Karpas-422 (cell line): ENCODE data around the gene ZNF814. TPM values are rescaled to one million over a fixed set of nuclear protein-coding genes. Genes with fewer than 3 reads are reported as not detected.
A peak's percentile ranks its signal among the peaks of the same experiment; 100 is the strongest.
"Not testable (repeated sequence)": the region's sequence is repeated elsewhere in the genome, so short reads cannot be mapped to it uniquely, and the experiment has no call there.

ENCODE experiments used
- DNase-seq: peaks from one replicate; pipeline ENCODE4 v3.0.0-alpha.2; 2015
- H2AFZ ChIP-seq: fragments of 200-600 bp; sonication (generic); 2 replicates; pipeline ENCODE4 v1.6.1; 2014; ENCODE audit warnings: antibody characterized with exemption, low read length, mixed read lengths
- H3K27ac ChIP-seq: fragments of 200-600 bp; sonication (generic); 2 replicates; pipeline ENCODE4 v1.5.1; 2014; ENCODE audit warnings: mild to moderate bottlenecking, low read length, moderate library complexity
- H3K27me3 ChIP-seq: fragments of 200-600 bp; sonication (generic); 2 replicates; pipeline ENCODE4 v1.6.1; 2014; ENCODE audit warnings: low read length, mixed read lengths
- H3K36me3 ChIP-seq: fragments of 200-600 bp; sonication (generic); 2 replicates; pipeline ENCODE4 v1.6.1; 2014; ENCODE audit warnings: low read length, mixed read lengths; ENCODE audit not compliant: insufficient read depth
- H3K4me1 ChIP-seq: fragments of 200-600 bp; sonication (generic); 2 replicates; pipeline ENCODE4 v1.6.1; 2014; ENCODE audit warnings: mild to moderate bottlenecking, low read length, mixed read lengths
- H3K4me2 ChIP-seq: fragments of 200-600 bp; sonication (generic); 2 replicates; pipeline ENCODE4 v1.6.1; 2014; ENCODE audit warnings: low read length, low read depth, mild to moderate bottlenecking; ENCODE audit not compliant: poor library complexity, severe bottlenecking
- H3K4me3 ChIP-seq: fragments of 200-600 bp; sonication (generic); 2 replicates; pipeline ENCODE4 v1.5.1; 2014; ENCODE audit warnings: mild to moderate bottlenecking, antibody characterized with exemption, low read length, mixed read lengths
- H3K79me2 ChIP-seq: fragments of 200-600 bp; sonication (generic); 2 replicates; pipeline ENCODE4 v1.6.1; 2014; ENCODE audit warnings: mild to moderate bottlenecking, low read length, mixed read lengths
- H3K9ac ChIP-seq: fragments of 200-600 bp; sonication (generic); 2 replicates; pipeline ENCODE4 v1.6.0; 2014; ENCODE audit warnings: low read length
- H3K9me2 ChIP-seq: fragments of 200-600 bp; sonication (generic), shearing (Covaris generic); replicated peaks from 2 replicates; pipeline ENCODE4 v1.6.0; 2014; ENCODE audit warnings: mild to moderate bottlenecking, low read length, moderate library complexity; ENCODE audit not compliant: insufficient read depth
- H3K9me3 ChIP-seq: fragments of 300-700, 200-600 bp; sonication (generic); 2 replicates; pipeline ENCODE4 v1.6.1; 2014; ENCODE audit warnings: low read length, mixed read lengths
- H4K20me1 ChIP-seq: fragments of 200-600 bp; sonication (generic); 2 replicates; pipeline ENCODE4 v1.6.1; 2014; ENCODE audit warnings: mild to moderate bottlenecking, antibody characterized with exemption, low read length, low read depth; ENCODE audit not compliant: insufficient read depth
- total RNA-seq: library from RNA; depleted of rRNA; stranded (reverse); fragments of >200 nt; shearing (Covaris generic); gene quantifications from 2 replicates; pipeline ENCODE4 v1.2.3, GENCODE V29; 2014; ENCODE audit warnings: low replicate concordance; rRNA removed

Gene ZNF814
- 16.3 and 24.2 TPM in 2 replicates for total RNA-seq

GRCh38 chr19:57888560-57889231, at the start of gene ZNF814:
Gene ZNF814 (minus strand): TSS chr19:57889037. CDS start chr19:57888802, 235 bp downstream.
- peak; percentile 94 for DNase-seq
- H3K79me2 ChIP-seq, result peaks cover 48% of the 10 kb centered on the region
- no peaks in the 10 kb centered on the region for H3K27me3 ChIP-seq
- H3K36me3 ChIP-seq, result peaks cover 37% of the 10 kb centered on the region
- peaks cover 10% of the 10 kb centered on the region for H3K4me1 ChIP-seq
- H3K27ac ChIP-seq, result no peak within 1 kb of the TSS
- H2AFZ ChIP-seq, result peak within 1 kb of the TSS; percentile 57; the same call in 1 of the 2 replicates
- peak within 1 kb of the TSS; percentile 75 for H3K9ac ChIP-seq
- H3K4me3 ChIP-seq, result peak within 1 kb of the TSS; percentile 77
- peaks cover 31% of the 10 kb centered on the region for H3K9me3 ChIP-seq
- H3K4me2 ChIP-seq, result peak within 1 kb of the TSS; percentile 56
- H4K20me1 ChIP-seq, result no peaks in the 10 kb centered on the region
- H3K9me2 ChIP-seq, result no peaks in the 10 kb centered on the region

GRCh38 chr19:57935731-57936130, 46.9 kb upstream of the ZNF814 start:
- Histone ChIP-seq H3K4me3 (no peak overlapping the region), H3K36me3 (0 out of 2 replicates have a peak, but pooled peaks cover under 1% of the 10 kb centered on the region), H3K9ac (no peak overlapping the region), H4K20me1 (no peaks in the 10 kb centered on the region), H3K4me2 (no peak overlapping the region), H3K27ac (no peak overlapping the region), H3K79me2 (no peaks in the 10 kb centered on the region), H3K27me3 (no peaks in the 10 kb centered on the region), H2AFZ (no peak overlapping the region), H3K9me3 (peaks cover 24% of the 10 kb centered on the region), H3K4me1 (no peaks in the 10 kb centered on the region), H3K9me2 (no peaks in the 10 kb centered on the region)
- no peak for DNase-seq

- Histone ChIP-seq H3K4me2 (no peak within 1 kb of the TSS), H3K9me3 (peaks cover 24% of the 10 kb centered on the region), H2AFZ (no peak within 1 kb of the TSS), H4K20me1 (no peaks in the 10 kb centered on the region), H3K9ac (no peak within 1 kb of the TSS), H3K4me1 (no peaks in the 10 kb centered on the region), H3K27me3 (no peaks in the 10 kb centered on the region), H3K27ac (no peak within 1 kb of the TSS), H3K9me2 (no peaks in the 10 kb centered on the region), H3K36me3 (no peaks in the 10 kb centered on the region), H3K79me2 (no peaks in the 10 kb centered on the region), H3K4me3 (no peak within 1 kb of the TSS)
- DNase-seq, result no peak
These were observed 46.2 kb upstream of the ZNF814 start, which contains the start of gene ZNF418 for GRCh38 chr19:57934820-57935665. Gene ZNF418 (minus strand): TSS chr19:57935402. CDS start chr19:57933822, 1,580 bp downstream.

- Histone ChIP-seq H3K4me3 (no peak overlapping the region), H3K4me1 (no peaks in the 10 kb centered on the region), H2AFZ (no peak overlapping the region), H3K27ac (no peak overlapping the region), H3K4me2 (no peak overlapping the region), H3K9ac (no peak overlapping the region), H3K9me2 (no peaks in the 10 kb centered on the region), H3K36me3 (no peaks in the 10 kb centered on the region), H3K9me3 (peaks cover 28% of the 10 kb centered on the region), H4K20me1 (no peaks in the 10 kb centered on the region), H3K79me2 (no peaks in the 10 kb centered on the region), H3K27me3 (no peaks in the 10 kb centered on the region)
- no peak for DNase-seq
These were observed 38.8 kb upstream of the ZNF814 start for GRCh38 chr19:57927587-57927986.

- H3K9me3 ChIP-seq, result peaks cover 21% of the 10 kb centered on the region
- peaks cover 27% of the 10 kb centered on the region for H3K36me3 ChIP-seq
- H3K79me2 ChIP-seq, result peaks cover 37% of the 10 kb centered on the region
- not testable (repeated sequence) for H3K27ac ChIP-seq, H4K20me1 ChIP-seq, H3K4me1 ChIP-seq, H3K9me2 ChIP-seq, H3K27me3 ChIP-seq, H2AFZ ChIP-seq
- H3K9ac ChIP-seq, result peak within 1 kb of the TSS; percentile 89
- peak within 1 kb of the TSS; percentile 93 for H3K4me3 ChIP-seq
- DNase-seq, result peak; percentile 98
- peak within 1 kb of the TSS; percentile 76 for H3K4me2 ChIP-seq
These were observed 27.5 kb upstream of the ZNF814 start, which contains the start of gene ZNF417 for GRCh38 chr19:57916168-57916995. Gene ZNF417 (minus strand): TSS chr19:57916592. CDS start chr19:57916411, 181 bp downstream.

DNA sequence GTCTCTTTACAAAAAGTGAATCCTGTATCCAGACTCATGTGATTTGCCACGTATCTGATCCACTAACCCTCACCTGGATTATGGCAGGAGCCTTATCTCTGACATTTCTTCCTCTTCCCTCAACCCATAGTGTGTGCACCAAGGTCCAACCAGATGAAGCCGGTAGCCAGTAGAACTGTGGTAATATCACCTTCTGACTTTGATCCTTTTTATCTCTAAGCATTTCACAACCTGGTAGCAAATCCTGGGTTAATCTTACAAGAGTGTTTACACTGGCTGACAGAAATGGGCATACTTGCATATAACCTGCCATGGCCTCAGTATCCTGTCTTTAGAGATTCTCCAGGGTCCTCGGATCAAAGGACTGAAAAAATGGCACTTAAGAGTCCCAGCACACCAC, 25.7 kb upstream of the ZNF814 start:
- Histone ChIP-seq H3K27me3 (no peaks in the 10 kb centered on the region), H3K79me2 (peaks cover 43% of the 10 kb centered on the region), H3K36me3 (peaks cover 38% of the 10 kb centered on the region), H3K4me3 (no peak overlapping the region), H3K4me2 (no peak overlapping the region), H3K9me2 (no peaks in the 10 kb centered on the region), H3K27ac (no peak overlapping the region), H3K4me1 (peaks cover 7% of the 10 kb centered on the region), H3K9ac (no peak overlapping the region), H3K9me3 (peaks cover 25% of the 10 kb centered on the region), H4K20me1 (no peaks in the 10 kb centered on the region), H2AFZ (no peak overlapping the region)
- DNase-seq, result no peak

GRCh38 chr19:57907394-57907793, 18.6 kb upstream of the ZNF814 start:
- H3K9me3 ChIP-seq, result peaks cover 28% of the 10 kb centered on the region
- no peaks in the 10 kb centered on the region for H3K27me3 ChIP-seq
- H3K9me2 ChIP-seq, result no peaks in the 10 kb centered on the region

More at GRCh38 chr19:57907394-57907793, 18.6 kb upstream of the ZNF814 start:
- no peak for DNase-seq
- Histone ChIP-seq H3K4me3 (no peak overlapping the region), H3K79me2 (peaks cover 26% of the 10 kb centered on the region), H2AFZ (no peak overlapping the region), H3K9ac (no peak overlapping the region), H3K4me1 (peaks cover 16% of the 10 kb centered on the region), H3K27ac (no peak overlapping the region), H3K36me3 (peaks cover 46% of the 10 kb centered on the region), H3K4me2 (no peak overlapping the region), H4K20me1 (no peaks in the 10 kb centered on the region)
